ENCODE data around the gene PPTC7.

DNA sequence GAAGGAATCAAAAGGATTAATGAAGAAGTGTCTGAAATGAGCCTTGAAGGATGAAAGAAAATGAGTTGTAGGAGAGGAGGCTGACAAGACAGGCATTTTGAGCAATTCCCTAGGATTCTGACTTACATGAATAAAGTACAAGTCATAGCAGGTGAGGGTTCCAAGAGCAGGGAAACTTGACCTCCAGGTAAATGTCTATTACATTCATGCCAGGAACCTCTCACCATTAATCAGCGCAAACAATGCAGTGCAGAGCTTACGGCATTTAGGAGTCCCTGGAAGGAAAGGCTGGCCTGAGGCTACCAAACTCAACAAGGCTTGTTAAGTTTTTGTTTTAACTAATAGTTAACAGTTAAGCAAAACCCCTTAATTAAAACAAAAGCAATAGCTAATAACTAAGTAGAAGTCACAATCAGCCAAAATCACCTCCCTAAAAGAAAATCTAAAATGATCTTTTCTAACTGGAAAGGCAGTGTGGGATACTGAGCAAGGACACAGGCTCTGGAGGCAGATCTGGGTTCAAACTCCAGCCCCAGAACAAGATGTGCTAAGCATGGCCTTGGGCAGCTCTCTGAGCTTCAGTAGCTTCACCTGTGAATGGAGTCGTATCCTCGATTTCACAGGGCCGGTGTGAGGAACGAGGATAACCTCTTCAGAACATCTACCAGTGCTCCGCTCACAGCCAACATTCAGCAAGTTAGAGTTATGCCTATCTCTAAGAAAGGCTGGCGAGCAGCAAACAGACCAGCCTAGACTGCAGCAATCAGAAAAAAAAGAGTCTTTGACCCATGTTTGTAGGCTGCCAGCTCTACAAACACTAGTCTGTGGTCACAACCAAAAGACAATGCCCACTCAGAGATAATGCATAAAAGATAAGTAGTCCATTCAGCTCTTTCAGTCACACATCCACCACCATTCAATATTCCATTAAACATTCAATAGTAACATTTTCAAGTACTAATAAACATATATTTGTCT lies 16.9 kb downstream of the PPTC7 start:
- TF ChIP-seq CTCF (IDR thresholded peaks at IDR 0.05) (no peak), POLR2A (IDR thresholded peaks at IDR 0.05) (no peak), POLR2AphosphoS5 (IDR thresholded peaks at IDR 0.05) (no peak)

Measured in sigmoid colon (tissue), 4 donors.